PC-3 (cell line): ENCODE measurements around the gene SHANK3.

Source experiments
- EZH2 ChIP-seq: fragments of 300-600 bp; sonication (generic); IDR thresholded peaks from one replicate; pipeline ENCODE4 v1.6.1; 2017; ENCODE audit warnings: antibody characterized with exemption, mild to moderate bottlenecking, low read length; ENCODE audit not compliant: unreplicated experiment
- TF ChIP-seq, protein P1 (sequence below): fragments of 300-600 bp; sonication (generic); conservative IDR thresholded peaks from 2 replicates; pipeline ENCODE4 v1.5.1; 2017; ENCODE audit warnings: antibody characterized with exemption, low read depth, mild to moderate bottlenecking, low read length

DNA sequence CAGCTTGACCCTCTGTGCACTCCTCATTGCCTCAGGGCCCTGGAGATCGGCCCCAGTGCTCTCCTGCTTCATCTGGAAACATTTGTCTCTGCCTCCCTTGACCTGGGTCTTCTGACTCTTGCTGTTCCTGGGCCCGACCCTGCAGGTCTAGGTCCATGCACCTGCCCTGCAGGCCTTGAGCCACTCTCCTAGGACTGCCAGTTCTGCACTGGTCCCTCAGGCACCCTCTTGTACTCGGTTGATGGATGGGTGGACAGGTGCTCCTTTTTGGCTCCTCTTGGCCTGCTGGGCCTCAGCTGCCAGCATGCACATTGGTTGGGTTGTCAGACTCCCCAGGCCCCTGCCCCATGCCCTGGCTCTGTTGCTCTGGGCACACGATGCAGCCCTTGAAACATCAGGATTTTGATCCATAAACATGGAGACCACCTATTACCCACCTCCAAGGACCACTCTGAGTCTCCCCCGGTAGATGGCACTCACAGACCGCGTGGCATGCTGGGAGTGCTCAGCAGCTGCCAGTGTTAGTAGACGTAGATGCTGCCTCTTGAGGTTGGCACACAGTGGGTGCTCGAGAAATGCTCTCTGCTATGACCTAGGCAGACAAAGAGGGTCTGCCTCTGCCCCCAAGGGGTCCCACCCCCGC lies 45.2 kb downstream of the SHANK3 start:
- TF ChIP-seq, protein P1, sequence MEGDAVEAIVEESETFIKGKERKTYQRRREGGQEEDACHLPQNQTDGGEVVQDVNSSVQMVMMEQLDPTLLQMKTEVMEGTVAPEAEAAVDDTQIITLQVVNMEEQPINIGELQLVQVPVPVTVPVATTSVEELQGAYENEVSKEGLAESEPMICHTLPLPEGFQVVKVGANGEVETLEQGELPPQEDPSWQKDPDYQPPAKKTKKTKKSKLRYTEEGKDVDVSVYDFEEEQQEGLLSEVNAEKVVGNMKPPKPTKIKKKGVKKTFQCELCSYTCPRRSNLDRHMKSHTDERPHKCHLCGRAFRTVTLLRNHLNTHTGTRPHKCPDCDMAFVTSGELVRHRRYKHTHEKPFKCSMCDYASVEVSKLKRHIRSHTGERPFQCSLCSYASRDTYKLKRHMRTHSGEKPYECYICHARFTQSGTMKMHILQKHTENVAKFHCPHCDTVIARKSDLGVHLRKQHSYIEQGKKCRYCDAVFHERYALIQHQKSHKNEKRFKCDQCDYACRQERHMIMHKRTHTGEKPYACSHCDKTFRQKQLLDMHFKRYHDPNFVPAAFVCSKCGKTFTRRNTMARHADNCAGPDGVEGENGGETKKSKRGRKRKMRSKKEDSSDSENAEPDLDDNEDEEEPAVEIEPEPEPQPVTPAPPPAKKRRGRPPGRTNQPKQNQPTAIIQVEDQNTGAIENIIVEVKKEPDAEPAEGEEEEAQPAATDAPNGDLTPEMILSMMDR, result no peak
- no peak for TF ChIP-seq EZH2
